Neural cell (in vitro differentiated cells): ENCODE data around the gene EPAS1. TPM values are rescaled to one million over a fixed set of nuclear protein-coding genes. Genes with fewer than 3 reads are reported as not detected.

Source experiments
- H2AFZ ChIP-seq: fragments of 200-600, 300-800 bp; sonication (generic), shearing (Covaris generic); 2 replicates; pipeline ENCODE4 v1.6.0; 2014; ENCODE audit warnings: low read depth, mild to moderate bottlenecking, antibody characterized with exemption, low read length, moderate library complexity
- H3F3A ChIP-seq: fragments of 200-600 bp; shearing (Covaris generic); 2 replicates; pipeline ENCODE4 v1.6.1; 2016; ENCODE audit warnings: mild to moderate bottlenecking, moderate library complexity, mixed read lengths, antibody characterized with exemption, low read length; ENCODE audit not compliant: insufficient read depth, poor library complexity, severe bottlenecking
- H3K27ac ChIP-seq: fragments of 200-600, 300-800 bp; sonication (generic), shearing (Covaris generic); 2 replicates; pipeline ENCODE4 v1.5.1; 2014; ENCODE audit warnings: mild to moderate bottlenecking, low read length, moderate library complexity
- H3K27me3 ChIP-seq: fragments of 300-800, 200-600 bp; sonication (generic), shearing (Covaris generic); 2 replicates; pipeline ENCODE4 v1.6.0; 2014; ENCODE audit warnings: mild to moderate bottlenecking, low read depth, low read length, moderate library complexity; ENCODE audit not compliant: insufficient read depth
- H3K36me3 ChIP-seq: fragments of 300-800, 200-600 bp; sonication (generic), shearing (Covaris generic); 2 replicates; pipeline ENCODE4 v1.5.1; 2014; ENCODE audit warnings: mild to moderate bottlenecking, antibody characterized with exemption, low read length, moderate library complexity; ENCODE audit not compliant: insufficient read depth
- H3K4me2 ChIP-seq: fragments of 300-800, 200-600 bp; sonication (generic), shearing (Covaris generic); 2 replicates; pipeline ENCODE4 v1.6.0; 2014; ENCODE audit warnings: mild to moderate bottlenecking, low read length
- H3K4me3 ChIP-seq: fragments of 300-800, 200-600 bp; sonication (generic), shearing (Covaris generic); 2 replicates; pipeline ENCODE4 v1.5.1; 2014; ENCODE audit warnings: mild to moderate bottlenecking, low read length, moderate library complexity
- H3K79me2 ChIP-seq: fragments of 200-600 bp; shearing (Covaris generic); replicated peaks from 2 replicates; pipeline ENCODE4 v1.6.0; 2014; ENCODE audit warnings: mild to moderate bottlenecking, low read length, moderate library complexity; ENCODE audit not compliant: insufficient read depth
- H3K9ac ChIP-seq: fragments of 300-800, 200-600 bp; sonication (generic), shearing (Covaris generic); 2 replicates; pipeline ENCODE4 v1.6.1; 2016; ENCODE audit warnings: mild to moderate bottlenecking, low read length, mixed read lengths
- H3K9me2 ChIP-seq: fragments of 200-600 bp; shearing (Covaris generic); 2 replicates; pipeline ENCODE4 v1.6.1; 2016; ENCODE audit warnings: mild to moderate bottlenecking, low read length, mixed read lengths; ENCODE audit not compliant: insufficient read depth
- H3K9me3 ChIP-seq: fragments of 200-600, 300-800 bp; sonication (generic), shearing (Covaris generic); 2 replicates; pipeline ENCODE4 v1.6.1; 2016; ENCODE audit warnings: mild to moderate bottlenecking, mixed run types, low read length, moderate library complexity, mixed read lengths
- H4K20me1 ChIP-seq: fragments of 200-600 bp; shearing (Covaris generic); 2 replicates; pipeline ENCODE4 v1.6.1; 2016; ENCODE audit warnings: mild to moderate bottlenecking, mixed run types; ENCODE audit not compliant: insufficient read depth
- CTCF ChIP-seq: fragments of 450-650 bp; IDR thresholded peaks from 2 replicates; pipeline ENCODE4 v1.5.1; 2014; ENCODE audit warnings: antibody characterized with exemption, mild to moderate bottlenecking, moderate library complexity; ENCODE audit not compliant: poor library complexity, severe bottlenecking
- EP300 ChIP-seq: fragments of 450-650 bp; conservative IDR thresholded peaks from 2 replicates; pipeline ENCODE4 v1.6.1; 2014; ENCODE audit warnings: antibody characterized with exemption, mild to moderate bottlenecking, moderate library complexity; ENCODE audit not compliant: poor library complexity, severe bottlenecking
- EZH2 ChIP-seq: fragments of 200-600, 300-800 bp; shearing (Covaris generic), sonication (generic); IDR thresholded peaks from 2 replicates; pipeline ENCODE4 v1.6.1; 2014; ENCODE audit warnings: antibody characterized with exemption, low read length, borderline replicate concordance, mild to moderate bottlenecking; ENCODE audit not compliant: insufficient read depth, poor library complexity, severe bottlenecking
- MXI1 ChIP-seq: fragments of 450-650 bp; conservative IDR thresholded peaks from 2 replicates; pipeline ENCODE4 v1.6.1; 2014; ENCODE audit warnings: antibody characterized with exemption, mild to moderate bottlenecking; ENCODE audit not compliant: poor library complexity, severe bottlenecking
- POLR2AphosphoS5 ChIP-seq: IDR thresholded peaks from 2 replicates; pipeline ENCODE4 v1.6.1; 2012
- RAD21 ChIP-seq: fragments of 450-650 bp; conservative IDR thresholded peaks from 2 replicates; pipeline ENCODE4 v1.6.1; 2014; ENCODE audit warnings: antibody characterized with exemption, mild to moderate bottlenecking, moderate library complexity
- REST ChIP-seq: IDR thresholded peaks from 2 replicates; pipeline ENCODE4 v1.6.1; 2012; ENCODE audit warnings: borderline replicate concordance
- SMC3 ChIP-seq: fragments of 450-650 bp; conservative IDR thresholded peaks from 2 replicates; pipeline ENCODE4 v1.6.1; 2014; ENCODE audit warnings: antibody characterized with exemption, mild to moderate bottlenecking, moderate library complexity; ENCODE audit not compliant: poor library complexity
- TAF1 ChIP-seq: IDR thresholded peaks from 2 replicates; pipeline ENCODE4 v1.6.1; 2012; ENCODE audit warnings: low read depth
- polyA plus RNA-seq: library from polyadenylated mRNA; depleted of rRNA; stranded (reverse); fragments of >200 nt; gene quantifications from 2 replicates; pipeline ENCODE4 v1.2.3, GENCODE V29; 2014

EPAS1 gene
- polyA plus RNA-seq, 1 donor from 2014 or later: not detected

GRCh38 chr2:46320141-46320567, 22.9 kb downstream of the EPAS1 start:
- TF ChIP-seq RAD21: no peak
- Histone ChIP-seq H3K9me3 (no peaks in the 10 kb centered on the region), H2AFZ (no peak overlapping the region), H3K9ac (no peak overlapping the region), H4K20me1 (no peaks in the 10 kb centered on the region), H3K27me3 (no peaks in the 10 kb centered on the region), H3K4me3 (no peak overlapping the region), H3K36me3 (no peaks in the 10 kb centered on the region), H3F3A (no peaks in the 10 kb centered on the region), H3K79me2 (no peaks in the 10 kb centered on the region), H3K9me2 (no peaks in the 10 kb centered on the region), H3K27ac (no peak overlapping the region), H3K4me2 (no peak overlapping the region)

DNA sequence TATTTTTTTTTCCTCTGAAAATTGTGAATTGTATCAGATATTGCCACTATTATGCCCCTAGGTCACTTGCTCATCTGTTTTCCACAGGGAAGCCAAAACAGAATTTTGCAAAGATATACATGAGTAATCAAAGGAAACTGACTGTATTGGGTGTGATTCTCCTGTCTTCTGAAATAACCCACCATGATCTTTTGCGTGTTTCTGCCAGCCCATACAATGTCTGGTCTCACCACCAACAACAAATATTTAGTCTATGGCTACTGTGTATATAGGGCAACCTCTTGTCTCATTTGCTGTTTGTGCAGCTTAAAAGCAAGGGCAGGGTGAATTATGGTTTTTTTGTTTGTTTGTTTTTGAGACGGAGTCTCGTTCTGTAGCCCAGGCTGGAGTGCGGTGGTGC, 26.5 kb downstream of the EPAS1 start:
- no peak overlapping the region for H3K27ac ChIP-seq
- TF ChIP-seq MXI1 (no peak), TAF1 (no peak), SMC3 (no peak), POLR2AphosphoS5 (no peak), REST (no peak), CTCF (no peak), RAD21 (no peak), EP300 (no peak), EZH2 (no peak)
- no peaks in the 10 kb centered on the region for H3K9me3 ChIP-seq
- no peaks in the 10 kb centered on the region for H3K9me2 ChIP-seq
- H3K9ac ChIP-seq: no peak overlapping the region
- no peaks in the 10 kb centered on the region for H3F3A ChIP-seq
- H3K36me3 ChIP-seq: no peaks in the 10 kb centered on the region
- H4K20me1 ChIP-seq: no peaks in the 10 kb centered on the region
- H3K4me3 ChIP-seq: no peak overlapping the region
- no peak overlapping the region for H3K4me2 ChIP-seq
- H3K27me3 ChIP-seq: no peaks in the 10 kb centered on the region
- no peak overlapping the region for H2AFZ ChIP-seq
- no peaks in the 10 kb centered on the region for H3K79me2 ChIP-seq
